HepG2 (cell line): Measurements from ENCODE around the gene METRN. TPM values are rescaled to one million over a fixed set of nuclear protein-coding genes. Genes with fewer than 3 reads are reported as not detected.

ENCODE experiments used
- ARID4A ChIP-seq: sonication (generic); formaldehyde crosslinking; IDR thresholded peaks from 2 replicates; pipeline ENCODE4 v1.5.0; 2020; ENCODE audit warnings: mild to moderate bottlenecking, missing genetic modification reagents, borderline replicate concordance
- GATAD1 ChIP-seq: IDR thresholded peaks from 2 replicates; pipeline ENCODE4 v1.6.1; 2016; ENCODE audit warnings: missing genetic modification reagents, missing compliant biosample characterization
- HDAC1 ChIP-seq: sonication (generic); formaldehyde crosslinking; IDR thresholded peaks from 2 replicates; pipeline ENCODE4 v1.5.1; 2020; ENCODE audit warnings: mild to moderate bottlenecking, missing genetic modification reagents
- HHEX ChIP-seq: IDR thresholded peaks from 2 replicates; pipeline ENCODE4 v1.6.1; 2016; ENCODE audit warnings: control low read depth
- KLF12 ChIP-seq: sonication (generic); formaldehyde crosslinking; IDR thresholded peaks from 2 replicates; pipeline ENCODE4 v1.4.0; 2020; ENCODE audit warnings: missing genetic modification reagents, borderline replicate concordance
- KLF13 ChIP-seq: sonication (generic); formaldehyde crosslinking; IDR thresholded peaks from 2 replicates; pipeline ENCODE4 v1.4.0; 2020; ENCODE audit warnings: mild to moderate bottlenecking, missing genetic modification reagents
- MTF1 ChIP-seq: sonication (generic); formaldehyde crosslinking; IDR thresholded peaks from 2 replicates; pipeline ENCODE4 v1.5.0; 2020; ENCODE audit warnings: missing genetic modification reagents
- SP1 ChIP-seq, 2 experiments: fragments of 450-650 bp in 1 of 2; sonication (generic) in 1 of 2; formaldehyde crosslinking in 1 of 2; IDR thresholded peaks; 2 replicates each; pipeline versions ENCODE4 v1.4.0 to v1.6.1; 2016 to 2020; ENCODE audit warnings: missing genetic modification reagents in 1 of 2
- SRSF9 ChIP-seq: fragments of 200-400 bp; formaldehyde crosslinking; IDR thresholded peaks from 2 replicates; pipeline ENCODE4 v1.6.1; 2018; ENCODE audit warnings: borderline replicate concordance, mild to moderate bottlenecking, low read depth, low read length; ENCODE audit not compliant: insufficient read depth, poor library complexity, severe bottlenecking
- STAG1 ChIP-seq: sonication (generic); formaldehyde crosslinking; IDR thresholded peaks from 2 replicates; pipeline ENCODE4 v1.4.0; 2020; ENCODE audit warnings: missing genetic modification reagents
- THRA ChIP-seq: sonication (generic); formaldehyde crosslinking; IDR thresholded peaks from 2 replicates; pipeline ENCODE4 v1.4.0; 2020; ENCODE audit warnings: missing genetic modification reagents, borderline replicate concordance
- ZBTB38 ChIP-seq: sonication (generic); formaldehyde crosslinking; IDR thresholded peaks from 2 replicates; pipeline ENCODE4 v1.5.1; 2020; ENCODE audit warnings: mild to moderate bottlenecking, missing genetic modification reagents
- ZNF234 ChIP-seq: sonication (generic); formaldehyde crosslinking; conservative IDR thresholded peaks from 2 replicates; pipeline ENCODE4 v1.5.1; 2020; ENCODE audit warnings: mild to moderate bottlenecking, missing genetic modification reagents
- ZNF24 ChIP-seq: fragments of 450-650 bp; IDR thresholded peaks from 2 replicates; pipeline ENCODE4 v1.6.1; 2017; ENCODE audit warnings: antibody characterized with exemption, mild to moderate bottlenecking
- ZNF382 ChIP-seq: sonication (generic); formaldehyde crosslinking; IDR thresholded peaks from 2 replicates; pipeline ENCODE4 v1.5.0; 2020; ENCODE audit warnings: missing genetic modification reagents, mild to moderate bottlenecking, borderline replicate concordance
- ZNF547 ChIP-seq: sonication (generic); formaldehyde crosslinking; IDR thresholded peaks from 2 replicates; pipeline ENCODE4 v1.5.1; 2020; ENCODE audit warnings: mild to moderate bottlenecking, missing genetic modification reagents
- ZNF556 ChIP-seq: sonication (generic); formaldehyde crosslinking; IDR thresholded peaks from 2 replicates; pipeline ENCODE4 v1.4.0; 2020; ENCODE audit warnings: mild to moderate bottlenecking, missing genetic modification reagents, borderline replicate concordance
- ZNF709 ChIP-seq: sonication (generic); formaldehyde crosslinking; IDR thresholded peaks from 2 replicates; pipeline ENCODE4 v1.5.0; 2020; ENCODE audit warnings: mild to moderate bottlenecking, missing genetic modification reagents
- ZNF720 ChIP-seq: sonication (generic); formaldehyde crosslinking; IDR thresholded peaks from 2 replicates; pipeline ENCODE4 v1.4.0; 2020; ENCODE audit warnings: missing genetic modification reagents
- polyA plus RNA-seq, 8 experiments: library from polyadenylated mRNA; depleted of rRNA in 3 of 8; stranded (reverse) in 7 of 8; unstranded in 1 of 8; fragments of >200 nt; fragmentation: Illumina TruSeq in 4 of 8; extraction: Trizol in 4 of 8; gene quantifications; 2 replicates each; pipeline versions ENCODE4 v1.2.1 to v1.2.3, GENCODE V29; 2011 to 2016; ENCODE audit warnings: low read depth in 4 of 8, missing spikeins in 1 of 8, mixed read lengths in 1 of 8; ENCODE audit not compliant: insufficient read depth in 1 of 8
- total RNA-seq, 5 experiments: library from RNA; depleted of rRNA; stranded (reverse); fragments of >200 nt; fragmentation: Illumina TruSeq; extraction: Trizol; gene quantifications; 2 replicates each; pipeline ENCODE4 v1.2.3, GENCODE V29; 2016; ENCODE audit warnings: low read depth in 1 of 5
- TF ChIP-seq, protein P1 (sequence below): sonication (generic); formaldehyde crosslinking; IDR thresholded peaks from 2 replicates; pipeline ENCODE4 v1.5.0; 2020; ENCODE audit warnings: missing genetic modification reagents
- TF ChIP-seq, protein P2 (sequence below): sonication (generic); formaldehyde crosslinking; IDR thresholded peaks from 2 replicates; pipeline ENCODE4 v1.4.0; 2020; ENCODE audit warnings: missing genetic modification reagents

METRN gene
- total and polyA plus RNA-seq, 2 of the 13 experiments (the other 11 are each of a cell fraction or from before 2014, with no cell fraction given), result 25.5 to 46.1 TPM

DNA sequence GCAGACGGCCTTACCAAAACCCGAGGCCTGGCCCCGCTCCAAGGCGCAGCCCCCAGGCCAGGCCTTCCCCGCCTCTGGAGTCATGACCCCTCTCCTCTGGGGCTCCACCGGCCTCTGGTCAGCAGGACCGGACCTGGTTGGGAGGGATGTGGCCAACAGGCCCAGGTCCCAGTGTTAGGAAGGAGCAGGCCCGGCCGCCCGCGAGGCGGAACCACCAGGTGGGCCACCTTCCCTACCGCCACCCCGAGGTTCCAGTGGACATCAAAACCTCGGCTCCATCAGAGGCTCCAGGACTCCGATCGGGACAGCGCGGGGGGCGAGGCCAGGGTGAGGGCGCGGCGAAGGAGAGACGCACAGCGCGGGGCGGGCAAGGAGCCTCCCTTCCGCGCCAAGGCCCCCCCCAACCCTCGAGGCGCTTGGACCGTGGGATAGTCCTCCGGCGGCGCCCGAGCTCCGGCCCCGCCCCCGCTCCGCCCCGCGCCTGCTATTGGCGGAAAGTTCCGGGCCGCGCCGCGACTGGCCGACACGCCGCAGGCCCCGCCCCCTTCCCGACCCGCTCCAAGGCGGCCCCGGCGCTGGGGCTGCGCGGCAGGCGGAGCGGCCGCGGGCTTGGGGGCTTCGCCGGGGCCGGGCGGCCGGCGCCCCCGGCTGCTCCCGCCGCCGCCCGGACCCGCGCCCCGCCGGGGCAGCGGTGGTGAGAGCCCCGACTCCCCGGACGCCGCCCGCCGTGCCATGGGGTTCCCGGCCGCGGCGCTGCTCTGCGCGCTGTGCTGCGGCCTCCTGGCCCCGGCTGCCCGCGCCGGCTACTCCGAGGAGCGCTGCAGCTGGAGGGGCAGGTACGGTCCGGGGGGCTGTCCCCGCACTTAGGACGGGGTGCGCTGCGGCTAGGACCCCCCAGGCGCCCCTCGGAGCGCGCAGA, at the start of gene METRN (continued):
- TF ChIP-seq ZNF24 (no peak), ZNF234 (CRISPR knock-in tag) (no peak), SP1 (IDR thresholded peaks at IDR 0.05) (no peak), SP1 (CRISPR knock-in tag; IDR thresholded peaks at IDR 0.05) (peak; percentile 64), ZNF556 (CRISPR knock-in tag) (no peak), THRA (CRISPR knock-in tag) (no peak), MTF1 (CRISPR knock-in tag) (no peak), ZNF382 (CRISPR knock-in tag) (no peak), KLF12 (CRISPR knock-in tag) (no peak), ZNF709 (CRISPR knock-in tag) (no peak), HHEX (CRISPR knock-in tag) (no peak), ARID4A (CRISPR knock-in tag) (peak; percentile 44), ZBTB38 (CRISPR knock-in tag) (peak; percentile 73; the same call in 1 of the 2 replicates), GATAD1 (CRISPR knock-in tag) (no peak), ZNF720 (CRISPR knock-in tag) (no peak), HDAC1 (CRISPR knock-in tag) (no peak), SRSF9 (no peak), ZNF547 (CRISPR knock-in tag) (peak; percentile 63), STAG1 (CRISPR knock-in tag) (no peak), KLF13 (no peak)
- TF ChIP-seq, protein P1, sequence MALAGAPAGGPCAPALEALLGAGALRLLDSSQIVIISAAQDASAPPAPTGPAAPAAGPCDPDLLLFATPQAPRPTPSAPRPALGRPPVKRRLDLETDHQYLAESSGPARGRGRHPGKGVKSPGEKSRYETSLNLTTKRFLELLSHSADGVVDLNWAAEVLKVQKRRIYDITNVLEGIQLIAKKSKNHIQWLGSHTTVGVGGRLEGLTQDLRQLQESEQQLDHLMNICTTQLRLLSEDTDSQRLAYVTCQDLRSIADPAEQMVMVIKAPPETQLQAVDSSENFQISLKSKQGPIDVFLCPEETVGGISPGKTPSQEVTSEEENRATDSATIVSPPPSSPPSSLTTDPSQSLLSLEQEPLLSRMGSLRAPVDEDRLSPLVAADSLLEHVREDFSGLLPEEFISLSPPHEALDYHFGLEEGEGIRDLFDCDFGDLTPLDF (CRISPR knock-in tag), result no peak
- TF ChIP-seq, protein P2, sequence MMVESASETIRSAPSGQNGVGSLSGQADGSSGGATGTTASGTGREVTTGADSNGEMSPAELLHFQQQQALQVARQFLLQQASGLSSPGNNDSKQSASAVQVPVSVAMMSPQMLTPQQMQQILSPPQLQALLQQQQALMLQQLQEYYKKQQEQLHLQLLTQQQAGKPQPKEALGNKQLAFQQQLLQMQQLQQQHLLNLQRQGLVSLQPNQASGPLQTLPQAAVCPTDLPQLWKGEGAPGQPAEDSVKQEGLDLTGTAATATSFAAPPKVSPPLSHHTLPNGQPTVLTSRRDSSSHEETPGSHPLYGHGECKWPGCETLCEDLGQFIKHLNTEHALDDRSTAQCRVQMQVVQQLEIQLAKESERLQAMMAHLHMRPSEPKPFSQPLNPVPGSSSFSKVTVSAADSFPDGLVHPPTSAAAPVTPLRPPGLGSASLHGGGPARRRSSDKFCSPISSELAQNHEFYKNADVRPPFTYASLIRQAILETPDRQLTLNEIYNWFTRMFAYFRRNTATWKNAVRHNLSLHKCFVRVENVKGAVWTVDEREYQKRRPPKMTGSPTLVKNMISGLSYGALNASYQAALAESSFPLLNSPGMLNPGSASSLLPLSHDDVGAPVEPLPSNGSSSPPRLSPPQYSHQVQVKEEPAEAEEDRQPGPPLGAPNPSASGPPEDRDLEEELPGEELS (CRISPR knock-in tag), result no peak
